Ovary (tissue), 9 donors: ENCODE data around the gene MAPK1. TPM values are rescaled to one million over a fixed set of nuclear protein-coding genes. Genes with fewer than 3 reads are reported as not detected.

Experiments
- DNase-seq, 5 donors: peaks; one replicate each; pipeline ENCODE4 v3.0.0-alpha.2; 2019 to 2020
- H3K27ac ChIP-seq, 2 donors: fragments of 200-600 bp; one replicate each; pipeline versions ENCODE4 v1.5.1 to v1.8.0; 2019 to 2022
- H3K27me3 ChIP-seq: fragments of 200-600 bp; one replicate; pipeline ENCODE4 v1.8.0; 2022
- H3K36me3 ChIP-seq: fragments of 200-600 bp; sonication (generic); one replicate; pipeline ENCODE4 v1.5.1; 2019
- H3K4me1 ChIP-seq: one replicate; pipeline ENCODE4 v1.8.1; 2013; ENCODE audit warnings: mild to moderate bottlenecking, moderate library complexity; ENCODE audit not compliant: insufficient read depth
- H3K4me3 ChIP-seq: fragments of 200-600 bp; sonication (generic); one replicate; pipeline ENCODE4 v1.5.1; 2017
- H3K9me3 ChIP-seq, 2 donors: fragments of 200-600 bp in 1 of 2; sonication (generic) in 1 of 2; one replicate each; pipeline versions ENCODE4 v1.5.1 to v1.8.1; 2013 to 2019; ENCODE audit warnings: mild to moderate bottlenecking in 1 of 2, moderate library complexity in 1 of 2
- EP300 ChIP-seq: sonication (generic); formaldehyde crosslinking; IDR thresholded peaks from one replicate; pipeline ENCODE4 v1.6.1; 2017; ENCODE audit warnings: antibody characterized with exemption
- POLR2A ChIP-seq: fragments of 450-650 bp; IDR thresholded peaks from one replicate; pipeline ENCODE4 v1.6.1; 2017; ENCODE audit warnings: antibody characterized with exemption, mild to moderate bottlenecking, moderate library complexity
- WGBS, 3 donors: extraction: QIAGEN DNeasy Blood & Tissue Kit in 1 of 3; methylation state at CpG; one replicate each; pipeline versions ENCODE4 v1.1.5 to v1.1.7; 2013 to 2017; 5-methylcytosine and 5-hydroxymethylcytosine counted together
- intact Hi-C, 4 donors: fragments of 100-400 bp; cut with DNase I; formaldehyde crosslinking; loops; one replicate each; pipeline versions ENCODE4 v1.11.0 to v1.15.1; 2022 to 2023
- polyA plus RNA-seq, 2 donors: library from polyadenylated mRNA; stranded (reverse); fragments of 200-250 nt in 1 of 2; fragments of 350-450 nt in 1 of 2; fragmentation: Illumina TruSeq in 1 of 2; extraction: RNeasy Lipid Tissue Mini Kit (QIAGEN cat#74804) in 1 of 2; gene quantifications; one replicate each; pipeline ENCODE4 v1.2.3, GENCODE V29; 2013 to 2014
- total RNA-seq, 7 donors: library from RNA; depleted of rRNA in 2 of 7; stranded (reverse); fragments of >200 nt in 2 of 7; fragmentation: NEBNext Ultra II Directional in 3 of 7; extraction: Animal tissue kit (Norgen Biotek cat#: 25700) in 3 of 7; gene quantifications; one replicate each; pipeline versions ENCODE4 v1.1.0 to v1.2.4, GENCODE V29; 2016 to 2023
- TF ChIP-seq, protein P1 (sequence below), 3 donors: fragments of 450-650 bp in 2 of 3; fragments of 200-600 bp in 1 of 3; IDR thresholded peaks; one replicate each; pipeline versions ENCODE4 v1.5.1 to v1.8.0; 2016 to 2022; ENCODE audit warnings: antibody characterized with exemption in 3 of 3, mild to moderate bottlenecking in 1 of 3
- donor health status: DM: no; HTN: no; CAD: no; lungs with moderate emphysema.
- donor health status: DM: no; HTN: no; CAD: no.
- donor health status: Bipolar disorder and iron deficiency.
- donor health status: DM: yes; HTN: yes; CAD: no.
- donor health status: DM: no; HTN: no; CAD: no.
- donor health status: DM: yes; HTN: yes; CAD: no.

The MAPK1 gene
- total and polyA plus RNA-seq, 9 donors: 12.3 to 125 (median 98.1) TPM

DNA sequence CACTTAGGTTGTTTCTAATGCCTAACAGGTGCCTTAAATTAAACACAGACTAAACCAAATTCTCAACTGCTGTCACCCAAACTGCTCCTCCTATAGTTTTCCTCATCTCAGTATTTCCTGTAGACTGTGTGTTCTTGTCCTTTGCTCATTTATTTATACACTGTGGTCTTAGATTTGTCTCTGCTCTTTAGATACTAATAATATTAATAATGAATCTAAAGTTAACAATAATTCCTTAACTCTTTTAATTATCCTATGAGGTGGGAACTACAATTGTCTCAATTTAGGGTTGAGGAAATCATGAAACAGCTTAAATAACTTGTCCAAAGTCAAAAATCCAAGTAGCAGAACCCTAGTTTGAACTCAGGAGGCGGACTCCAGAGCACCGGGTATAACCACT is 88.0 kb downstream of the MAPK1 start:
- Histone ChIP-seq H3K4me3 (no peak overlapping the region), H3K4me1 (peaks cover 2% of the 10 kb centered on the region), H3K36me3 (no peaks in the 10 kb centered on the region), H3K27me3 (no peaks in the 10 kb centered on the region), H3K27ac (no peak overlapping the region), H3K9me3 (no peaks in the 10 kb centered on the region)
- DNase-seq: no peak
- intact Hi-C loops: no loop called here
- 92 to 96% (median 94%) methylated on average over 2 of the region's 2 CpGs for WGBS, 3 donors
- TF ChIP-seq EP300 (no peak), POLR2A (no peak)
- TF ChIP-seq, protein P1, sequence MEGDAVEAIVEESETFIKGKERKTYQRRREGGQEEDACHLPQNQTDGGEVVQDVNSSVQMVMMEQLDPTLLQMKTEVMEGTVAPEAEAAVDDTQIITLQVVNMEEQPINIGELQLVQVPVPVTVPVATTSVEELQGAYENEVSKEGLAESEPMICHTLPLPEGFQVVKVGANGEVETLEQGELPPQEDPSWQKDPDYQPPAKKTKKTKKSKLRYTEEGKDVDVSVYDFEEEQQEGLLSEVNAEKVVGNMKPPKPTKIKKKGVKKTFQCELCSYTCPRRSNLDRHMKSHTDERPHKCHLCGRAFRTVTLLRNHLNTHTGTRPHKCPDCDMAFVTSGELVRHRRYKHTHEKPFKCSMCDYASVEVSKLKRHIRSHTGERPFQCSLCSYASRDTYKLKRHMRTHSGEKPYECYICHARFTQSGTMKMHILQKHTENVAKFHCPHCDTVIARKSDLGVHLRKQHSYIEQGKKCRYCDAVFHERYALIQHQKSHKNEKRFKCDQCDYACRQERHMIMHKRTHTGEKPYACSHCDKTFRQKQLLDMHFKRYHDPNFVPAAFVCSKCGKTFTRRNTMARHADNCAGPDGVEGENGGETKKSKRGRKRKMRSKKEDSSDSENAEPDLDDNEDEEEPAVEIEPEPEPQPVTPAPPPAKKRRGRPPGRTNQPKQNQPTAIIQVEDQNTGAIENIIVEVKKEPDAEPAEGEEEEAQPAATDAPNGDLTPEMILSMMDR (IDR thresholded peaks at IDR 0.05): no peak

DNA sequence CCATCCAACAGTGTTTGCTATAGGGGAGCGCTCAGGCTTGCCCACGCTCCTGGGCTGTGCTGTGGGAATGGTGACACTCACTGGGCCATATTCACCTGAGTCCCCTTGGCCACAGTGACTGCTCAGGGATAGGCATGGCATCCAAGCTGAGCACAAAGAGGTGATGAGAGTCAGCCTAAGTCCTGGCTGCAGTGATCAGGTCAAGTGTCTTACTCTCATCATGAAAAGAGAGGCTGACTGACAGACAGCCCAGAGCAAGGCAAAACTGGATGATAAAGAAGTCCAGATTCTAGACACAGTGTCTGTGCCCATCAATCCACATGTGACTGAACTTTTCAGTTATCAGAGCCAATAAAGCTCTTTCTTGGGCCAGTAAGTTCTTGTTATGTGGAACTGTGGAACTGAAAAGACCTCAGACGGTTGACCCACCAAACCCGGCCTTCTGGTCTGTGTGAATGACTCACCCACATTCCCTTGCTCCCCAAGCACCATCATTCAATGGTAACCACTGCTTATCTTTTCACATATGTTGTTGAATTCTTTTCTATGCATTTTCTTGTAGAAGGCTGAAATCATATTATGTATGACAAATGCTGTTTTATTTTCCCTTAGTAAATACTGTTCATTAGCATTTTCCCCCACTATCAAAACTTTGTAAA is 88.6 kb downstream of the MAPK1 start:
- 86 to 92% (median 91%) methylated on average over 4 of the region's 4 CpGs for WGBS, 3 donors
- H3K27me3 ChIP-seq: no peaks in the 10 kb centered on the region
- peaks cover 2% of the 10 kb centered on the region for H3K4me1 ChIP-seq
- H3K9me3 ChIP-seq: no peaks in the 10 kb centered on the region
- intact Hi-C loops: no loop called here
- H3K27ac ChIP-seq: no peak overlapping the region
- H3K36me3 ChIP-seq: no peaks in the 10 kb centered on the region
- H3K4me3 ChIP-seq: no peak overlapping the region
- DNase-seq: no peak
- TF ChIP-seq EP300 (no peak), POLR2A (no peak)
- TF ChIP-seq, protein P1 (IDR thresholded peaks at IDR 0.05): no peak

DNA sequence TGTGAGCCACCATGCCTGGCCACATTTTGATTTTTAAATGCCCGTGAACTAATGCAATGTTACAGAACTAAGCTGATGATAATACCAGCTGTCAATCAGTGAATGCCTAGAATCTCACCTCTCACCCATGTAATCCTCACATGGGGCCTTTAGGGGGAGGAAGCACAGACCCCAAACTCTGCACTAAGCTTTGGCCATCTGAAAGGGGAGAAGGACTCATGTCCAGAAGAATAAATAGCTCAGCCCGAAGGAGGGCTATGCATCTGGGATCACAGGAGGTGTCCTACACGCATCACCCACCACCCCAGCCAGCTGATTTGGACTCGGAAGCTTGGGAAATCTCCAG is 95.8 kb downstream of the MAPK1 start:
- DNase-seq: no peak
- peaks cover 2% of the 10 kb centered on the region for H3K4me1 ChIP-seq
- no peaks in the 10 kb centered on the region for H3K36me3 ChIP-seq
- intact Hi-C loops: no loop called here
- TF ChIP-seq EP300 (no peak), POLR2A (no peak)
- TF ChIP-seq, protein P1 (IDR thresholded peaks at IDR 0.05): no peak
- no peak overlapping the region for H3K27ac ChIP-seq
- H3K9me3 ChIP-seq: no peaks in the 10 kb centered on the region
- no peak overlapping the region for H3K4me3 ChIP-seq
- 91 to 97% (median 95%) methylated on average over 4 of the region's 4 CpGs for WGBS, 3 donors
- H3K27me3 ChIP-seq: no peaks in the 10 kb centered on the region

DNA sequence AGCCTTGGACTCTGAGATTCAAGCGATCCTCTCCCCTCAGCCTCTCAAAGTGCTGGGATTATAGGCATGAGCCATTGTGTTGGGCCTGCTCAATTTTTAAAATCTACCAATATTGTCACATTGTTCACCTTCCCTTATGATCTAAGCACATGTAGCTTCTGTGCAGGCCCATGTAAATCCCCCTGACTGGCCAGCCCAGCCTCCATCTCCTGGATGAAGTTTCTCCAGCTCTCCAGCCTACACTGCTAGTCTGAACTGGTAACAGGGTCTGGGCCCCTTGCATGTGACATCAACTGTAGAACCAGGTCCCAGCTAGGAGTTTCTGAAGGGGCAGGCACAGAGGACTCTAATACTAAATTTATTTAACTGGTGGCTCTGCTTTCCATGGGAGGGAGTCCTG is 99.0 kb downstream of the MAPK1 start:
- TF ChIP-seq, protein P1 (IDR thresholded peaks at IDR 0.05): no peak
- TF ChIP-seq POLR2A (no peak), EP300 (no peak)
- intact Hi-C loops: loop anchor here in 1 of 4 donors (10.0 kb wide), 1 partner anchor 64 kb away; no protein-coding TSS in a partner anchor
- DNase-seq: no peak

More for the DNA sequence above, 99.0 kb downstream of the MAPK1 start:
- Histone ChIP-seq H3K4me1 (no peaks in the 10 kb centered on the region), H3K36me3 (no peaks in the 10 kb centered on the region), H3K9me3 (no peaks in the 10 kb centered on the region), H3K4me3 (no peak overlapping the region), H3K27ac (no peak overlapping the region), H3K27me3 (no peaks in the 10 kb centered on the region)
- 96 to 100% (median 97%) methylated on average over 1 of the region's 1 CpG for WGBS, 3 donors
